Activated CD8-positive, alpha-beta T cell treated with anti-CD3 and anti-CD28 coated beads, Interleukin-2, amount 10 ng/mL, durations not matched to agents 7 days and 5 days (primary cell): Measurements from ENCODE around the gene TUSC1. TPM values are rescaled to one million over a fixed set of nuclear protein-coding genes. Genes with fewer than 3 reads are reported as not detected.
A peak's percentile ranks its signal among the peaks of the same experiment; 100 is the strongest.
"Not testable (repeated sequence)": the region's sequence is repeated elsewhere in the genome, so short reads cannot be mapped to it uniquely, and the experiment has no call there.

Source experiments
- ATAC-seq: fragments of 150-1000 bp; cut with Tn5 transposase; one replicate; pipeline ENCODE4 v1.10.0; 2021; ENCODE audit warnings: moderate library complexity
- CTCF ChIA-PET: fragments of 350-600 bp; sonication (Branson Sonifier 250); formaldehyde crosslinking; loops from one replicate; lab custom pipeline; 2021; ENCODE audit warnings: antibody characterized with exemption; lab: Charles Lee
- POLR2A ChIA-PET: fragments of 350-600 bp; sonication (Branson Sonifier 250); formaldehyde crosslinking; loops from one replicate; lab custom pipeline; 2021; ENCODE audit warnings: antibody characterized with exemption; lab: Charles Lee
- DNase-seq: peaks from one replicate; pipeline ENCODE4 v3.0.0-alpha.2; 2020
- H3K27ac Mint-ChIP-seq: one replicate; pipeline ENCODE4 v1.8.0; 2021; ENCODE audit warnings: mild to moderate bottlenecking, mixed read lengths
- H3K27me3 Mint-ChIP-seq: one replicate; pipeline ENCODE4 v1.8.0; 2021; ENCODE audit warnings: low read depth, mixed read lengths
- H3K36me3 Mint-ChIP-seq: one replicate; pipeline ENCODE4 v1.8.0; 2021; ENCODE audit warnings: low read depth, mixed read lengths
- H3K4me1 Mint-ChIP-seq: one replicate; pipeline ENCODE4 v1.8.0; 2021; ENCODE audit warnings: low read depth, mixed read lengths
- H3K4me3 Mint-ChIP-seq: one replicate; pipeline ENCODE4 v1.8.0; 2021; ENCODE audit warnings: mild to moderate bottlenecking, mixed read lengths
- H3K9me3 Mint-ChIP-seq: one replicate; pipeline ENCODE4 v1.8.0; 2022; ENCODE audit warnings: mixed read lengths; ENCODE audit not compliant: insufficient read depth
- total RNA-seq, 2 experiments: library from RNA; stranded (reverse); gene quantifications; one replicate each; pipeline ENCODE4 v1.2.3, GENCODE V29; 2021

The TUSC1 gene
- total RNA-seq, 2 experiments from 2014 or later, result 0.10 to 0.21 TPM

- CTCF ChIA-PET, result no interaction called here
- H3K27ac Mint-ChIP-seq, result no peak overlapping the region
- no peak for ATAC-seq
- DNase-seq, result no peak
- H3K4me1 Mint-ChIP-seq, result no peaks in the 10 kb centered on the region
- no peak overlapping the region for H3K4me3 Mint-ChIP-seq
- no peaks in the 10 kb centered on the region for H3K36me3 Mint-ChIP-seq
- H3K27me3 Mint-ChIP-seq, result peaks cover 8% of the 10 kb centered on the region
- peaks cover 5% of the 10 kb centered on the region for H3K9me3 Mint-ChIP-seq
- POLR2A ChIA-PET, result no interaction called here
Observed at GRCh38 chr9:25681266-25681665, 3.0 kb upstream of the TUSC1 start.

- POLR2A ChIA-PET, result no interaction called here
- Mint-ChIP-seq H3K36me3 (no peaks in the 10 kb centered on the region), H3K27ac (no peak overlapping the region), H3K9me3 (peaks cover 5% of the 10 kb centered on the region), H3K27me3 (peaks cover 8% of the 10 kb centered on the region), H3K4me3 (no peak overlapping the region), H3K4me1 (no peaks in the 10 kb centered on the region)
- ATAC-seq (no peak), DNase-seq (no peak)
- CTCF ChIA-PET, result no interaction called here
Observed at GRCh38 chr9:25678846-25679360, 659 bp upstream of the TUSC1 start.

- CTCF ChIA-PET, result no interaction called here
- peaks cover 8% of the 10 kb centered on the region for H3K27me3 Mint-ChIP-seq
- no peaks in the 10 kb centered on the region for H3K36me3 Mint-ChIP-seq
- no peak overlapping the region for H3K27ac Mint-ChIP-seq
- H3K4me3 Mint-ChIP-seq, result no peak overlapping the region
- DNase-seq (peak; percentile 20), ATAC-seq (peak; percentile 64)
- H3K9me3 Mint-ChIP-seq, result peaks cover 5% of the 10 kb centered on the region
- no peaks in the 10 kb centered on the region for H3K4me1 Mint-ChIP-seq
- POLR2A ChIA-PET, result no interaction called here
Observed at GRCh38 chr9:25677301-25678146, 720 bp downstream of the TUSC1 start.

- H3K4me1 Mint-ChIP-seq, H3K27ac Mint-ChIP-seq, H3K4me3 Mint-ChIP-seq, H3K9me3 Mint-ChIP-seq, POLR2A ChIA-PET, H3K36me3 Mint-ChIP-seq, H3K27me3 Mint-ChIP-seq, DNase-seq, CTCF ChIA-PET, ATAC-seq: not testable (repeated sequence)
Observed at GRCh38 chr9:25675858-25676257, 2.4 kb downstream of the TUSC1 start.

DNA sequence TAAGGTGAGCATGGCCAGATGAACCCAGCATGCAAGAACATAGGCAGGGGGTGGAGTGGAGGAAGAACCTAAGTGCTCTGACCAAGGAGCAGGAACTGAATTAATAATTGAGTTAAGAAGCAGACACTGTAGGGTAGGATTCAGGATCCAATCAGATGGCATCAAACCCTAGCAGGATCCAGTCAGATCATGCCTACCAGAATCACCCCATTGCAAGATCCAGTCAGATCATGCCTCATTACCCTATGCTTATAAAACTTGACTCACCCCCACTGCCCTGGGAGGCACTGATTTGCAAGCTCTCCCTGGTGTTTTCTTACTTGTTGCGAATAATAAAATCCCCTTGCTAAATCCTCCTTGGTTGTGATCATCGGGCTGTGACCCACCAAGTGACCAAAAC is 19.7 kb downstream of the TUSC1 start:
- DNase-seq (no peak), ATAC-seq (no peak)
- ChIA-PET CTCF (no interaction called here), POLR2A (no interaction called here)
- no peaks in the 10 kb centered on the region for H3K36me3 Mint-ChIP-seq
- H3K27ac Mint-ChIP-seq, result no peak overlapping the region
- H3K4me1 Mint-ChIP-seq, result no peaks in the 10 kb centered on the region
- H3K4me3 Mint-ChIP-seq, result no peak overlapping the region
- H3K9me3 Mint-ChIP-seq, result no peaks in the 10 kb centered on the region
- H3K27me3 Mint-ChIP-seq, result no peaks in the 10 kb centered on the region

GRCh38 chr9:25654417-25654816 is 23.8 kb downstream of the TUSC1 start:
- POLR2A ChIA-PET, result no interaction called here
- ATAC-seq, result no peak
- CTCF ChIA-PET, result interaction anchor here (0.6 kb wide), 1 partner anchor 13 kb away, joined by 3 read pairs; no protein-coding TSS in a partner anchor

GRCh38 chr9:25648116-25648515 is 30.1 kb downstream of the TUSC1 start:
- ChIA-PET POLR2A (no interaction called here), CTCF (no interaction called here)
- H3K9me3 Mint-ChIP-seq, result no peaks in the 10 kb centered on the region
- no peaks in the 10 kb centered on the region for H3K4me1 Mint-ChIP-seq
- H3K4me3 Mint-ChIP-seq, result no peak overlapping the region
- DNase-seq (no peak), ATAC-seq (no peak)
- no peak overlapping the region for H3K27ac Mint-ChIP-seq
- H3K27me3 Mint-ChIP-seq, result no peaks in the 10 kb centered on the region
- H3K36me3 Mint-ChIP-seq, result no peaks in the 10 kb centered on the region

More at GRCh38 chr9:25654417-25654816, 23.8 kb downstream of the TUSC1 start:
- Mint-ChIP-seq H3K36me3 (no peaks in the 10 kb centered on the region), H3K9me3 (no peaks in the 10 kb centered on the region), H3K27me3 (no peaks in the 10 kb centered on the region), H3K4me3 (no peak overlapping the region), H3K27ac (no peak overlapping the region), H3K4me1 (no peaks in the 10 kb centered on the region)
- DNase-seq, result no peak

DNA sequence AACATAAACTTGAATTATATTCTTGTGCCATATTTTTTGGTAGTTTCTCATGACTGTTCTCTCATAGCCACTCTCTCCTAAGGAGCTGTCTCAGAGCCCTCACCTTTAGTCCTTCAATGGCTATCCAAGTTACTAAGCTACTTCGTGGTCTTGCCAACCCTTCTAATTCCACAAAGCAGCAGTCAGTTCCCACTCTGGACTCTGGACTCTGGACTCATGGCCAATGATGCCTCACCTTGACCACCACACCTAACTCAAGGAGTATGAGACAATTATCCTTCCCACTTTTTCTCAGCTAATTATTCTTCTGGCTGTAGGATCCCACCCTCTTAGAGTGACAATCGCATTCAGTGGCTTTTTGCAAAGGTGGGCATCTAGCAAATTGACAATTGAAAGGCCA is 42.2 kb downstream of the TUSC1 start:
- ChIA-PET POLR2A (no interaction called here), CTCF (no interaction called here)
- no peaks in the 10 kb centered on the region for H3K36me3 Mint-ChIP-seq
- no peak overlapping the region for H3K27ac Mint-ChIP-seq
- no peak for DNase-seq
- no peaks in the 10 kb centered on the region for H3K27me3 Mint-ChIP-seq
- no peaks in the 10 kb centered on the region for H3K4me1 Mint-ChIP-seq
- peaks cover 4% of the 10 kb centered on the region for H3K9me3 Mint-ChIP-seq
- no peak for ATAC-seq
- no peak overlapping the region for H3K4me3 Mint-ChIP-seq

DNA sequence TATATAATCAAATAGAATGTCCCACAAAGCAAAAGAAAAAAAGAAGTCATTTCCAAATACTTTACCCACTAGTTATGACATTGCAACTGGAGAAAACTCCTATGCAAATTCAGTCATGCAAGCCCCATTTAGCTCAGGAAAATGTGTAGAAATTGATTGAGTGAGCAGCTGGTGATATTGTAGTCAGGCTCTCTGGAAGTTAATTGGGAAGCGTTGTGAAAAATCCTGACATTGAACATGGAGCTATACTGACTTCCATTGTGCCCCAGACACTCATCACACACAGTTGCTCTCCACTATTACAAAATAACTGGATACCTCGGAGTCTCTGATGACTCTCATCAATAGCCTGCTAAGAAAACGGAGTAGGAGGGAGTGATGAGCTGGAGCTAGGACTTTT is 49.0 kb downstream of the TUSC1 start:
- H3K4me1 Mint-ChIP-seq, result no peaks in the 10 kb centered on the region
- ATAC-seq (no peak), DNase-seq (no peak)
- no peak overlapping the region for H3K4me3 Mint-ChIP-seq
- ChIA-PET CTCF (no interaction called here), POLR2A (no interaction called here)
- no peak overlapping the region for H3K27ac Mint-ChIP-seq
- H3K27me3 Mint-ChIP-seq, result no peaks in the 10 kb centered on the region
- H3K9me3 Mint-ChIP-seq, result peaks cover 3% of the 10 kb centered on the region
- no peaks in the 10 kb centered on the region for H3K36me3 Mint-ChIP-seq
